Activated CD4-positive, alpha-beta T cell treated with anti-CD3 and anti-CD28 coated beads, Interleukin-10, Interleukin-2, amounts not matched to agents 100 ng/mL and 50 ng/mL, durations not matched to agents 16 hours and 8 hours (primary cell): ENCODE measurements around the gene CLK4.

Source experiments
- DNase-seq: peaks from one replicate; pipeline ENCODE4 v3.0.0-alpha.2; 2020

CLK4 gene

GRCh38 chr5:178626484-178627258 lies at the start of gene CLK4:
Gene CLK4, minus strand, starts transcription at chr5:178627050. Its CDS starts 3,634 bp downstream, at chr5:178623416.
- DNase-seq: peak; percentile 97

- DNase-seq: no peak
Observed at GRCh38 chr5:178675922-178676321, 49.1 kb upstream of the CLK4 start.

- no peak for DNase-seq
Observed at GRCh38 chr5:178674334-178674733, 47.5 kb upstream of the CLK4 start.

GRCh38 chr5:178673801-178674295 lies 47.0 kb upstream of the CLK4 start:
- no peak for DNase-seq

- DNase-seq: no peak
Observed at GRCh38 chr5:178672630-178673029, 45.8 kb upstream of the CLK4 start.

- DNase-seq: no peak
Observed at GRCh38 chr5:178671602-178672144, 44.8 kb upstream of the CLK4 start.

GRCh38 chr5:178670351-178670885 lies 43.6 kb upstream of the CLK4 start:
- DNase-seq: no peak

GRCh38 chr5:178668579-178668978 lies 41.7 kb upstream of the CLK4 start:
- DNase-seq: no peak

GRCh38 chr5:178667688-178668087 lies 40.8 kb upstream of the CLK4 start:
- no peak for DNase-seq

GRCh38 chr5:178667101-178667500 lies 40.3 kb upstream of the CLK4 start:
- no peak for DNase-seq

- no peak for DNase-seq
Observed at GRCh38 chr5:178664141-178664540, 37.3 kb upstream of the CLK4 start.

- DNase-seq: no peak
Observed at GRCh38 chr5:178662541-178662860, 35.7 kb upstream of the CLK4 start.

- DNase-seq: no peak
Observed at GRCh38 chr5:178661836-178662540, 35.1 kb upstream of the CLK4 start.

- DNase-seq: no peak
Observed at GRCh38 chr5:178651046-178651810, 24.4 kb upstream of the CLK4 start.

- no peak for DNase-seq
Observed at GRCh38 chr5:178650214-178650613, 23.4 kb upstream of the CLK4 start.

- DNase-seq: no peak
Observed at GRCh38 chr5:178649580-178649979, 22.7 kb upstream of the CLK4 start.

- DNase-seq: no peak
Observed at GRCh38 chr5:178644826-178645545, 18.1 kb upstream of the CLK4 start.

GRCh38 chr5:178642351-178642909 lies 15.6 kb upstream of the CLK4 start:
- no peak for DNase-seq

- no peak for DNase-seq
Observed at GRCh38 chr5:178641711-178642110, 14.9 kb upstream of the CLK4 start.

- DNase-seq: no peak
Observed at GRCh38 chr5:178640331-178641045, 13.6 kb upstream of the CLK4 start.

- DNase-seq: no peak
Observed at GRCh38 chr5:178637356-178638074, 10.7 kb upstream of the CLK4 start.
